ENCODE results near the gene PPP5C. TPM values are rescaled to one million over a fixed set of nuclear protein-coding genes. Genes with fewer than 3 reads are reported as not detected.
A peak's percentile ranks its signal among the peaks of the same experiment; 100 is the strongest.
"Not testable (repeated sequence)": the region's sequence is repeated elsewhere in the genome, so short reads cannot be mapped to it uniquely, and the experiment has no call there.

Gene PPP5C
- total RNA-seq, 1 donor from 2014 or later: 114 TPM

DNA sequence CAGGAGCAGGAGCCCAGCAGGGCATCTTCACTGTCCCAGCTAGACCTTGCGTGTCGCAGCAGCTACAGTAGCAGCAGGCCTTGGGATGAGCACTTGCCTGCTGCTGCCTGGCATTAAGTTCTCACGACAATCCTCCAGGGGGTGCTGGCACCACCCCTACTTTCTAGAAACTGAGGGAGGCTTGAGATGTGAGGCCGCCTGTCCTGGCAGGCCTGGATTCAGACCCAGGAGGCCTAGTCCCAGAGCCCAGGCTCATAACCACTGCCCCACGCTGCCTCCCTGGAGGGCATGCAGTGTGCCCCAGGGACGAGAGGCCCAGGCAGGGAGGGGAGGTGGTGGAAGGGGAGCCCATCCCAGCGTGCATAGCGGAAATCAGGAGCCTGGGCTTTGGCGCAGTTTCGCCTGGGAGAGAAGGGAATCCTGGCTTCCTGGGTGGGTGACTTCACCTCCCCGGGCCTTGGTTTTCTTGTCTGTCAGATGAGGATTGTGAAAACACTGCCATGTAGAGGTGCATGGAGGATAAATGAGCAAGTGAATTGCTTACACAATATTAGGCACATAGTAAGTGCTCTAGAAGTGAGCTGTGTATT, 26.1 kb downstream of the PPP5C start:
- H3K36me3 Mint-ChIP-seq (ENCODE audit: low read depth): peaks cover 7% of the 10 kb centered on the region
- TF ChIP-seq, protein P1, sequence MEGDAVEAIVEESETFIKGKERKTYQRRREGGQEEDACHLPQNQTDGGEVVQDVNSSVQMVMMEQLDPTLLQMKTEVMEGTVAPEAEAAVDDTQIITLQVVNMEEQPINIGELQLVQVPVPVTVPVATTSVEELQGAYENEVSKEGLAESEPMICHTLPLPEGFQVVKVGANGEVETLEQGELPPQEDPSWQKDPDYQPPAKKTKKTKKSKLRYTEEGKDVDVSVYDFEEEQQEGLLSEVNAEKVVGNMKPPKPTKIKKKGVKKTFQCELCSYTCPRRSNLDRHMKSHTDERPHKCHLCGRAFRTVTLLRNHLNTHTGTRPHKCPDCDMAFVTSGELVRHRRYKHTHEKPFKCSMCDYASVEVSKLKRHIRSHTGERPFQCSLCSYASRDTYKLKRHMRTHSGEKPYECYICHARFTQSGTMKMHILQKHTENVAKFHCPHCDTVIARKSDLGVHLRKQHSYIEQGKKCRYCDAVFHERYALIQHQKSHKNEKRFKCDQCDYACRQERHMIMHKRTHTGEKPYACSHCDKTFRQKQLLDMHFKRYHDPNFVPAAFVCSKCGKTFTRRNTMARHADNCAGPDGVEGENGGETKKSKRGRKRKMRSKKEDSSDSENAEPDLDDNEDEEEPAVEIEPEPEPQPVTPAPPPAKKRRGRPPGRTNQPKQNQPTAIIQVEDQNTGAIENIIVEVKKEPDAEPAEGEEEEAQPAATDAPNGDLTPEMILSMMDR (conservative IDR thresholded peaks at IDR 0.05): peak; percentile 49
- DNase-seq (ENCODE audit: low read depth, low spot score): no peak
- H3K4me1 Mint-ChIP-seq: peaks cover 21% of the 10 kb centered on the region
- H3K27me3 Mint-ChIP-seq (ENCODE audit: low read depth): no peaks in the 10 kb centered on the region
- peak overlapping the region; percentile 27 for H3K27ac Mint-ChIP-seq (ENCODE audit: unreplicated experiment)
- no peaks in the 10 kb centered on the region for H3K9me3 Mint-ChIP-seq
- H3K4me3 Mint-ChIP-seq: no peak overlapping the region

DNA sequence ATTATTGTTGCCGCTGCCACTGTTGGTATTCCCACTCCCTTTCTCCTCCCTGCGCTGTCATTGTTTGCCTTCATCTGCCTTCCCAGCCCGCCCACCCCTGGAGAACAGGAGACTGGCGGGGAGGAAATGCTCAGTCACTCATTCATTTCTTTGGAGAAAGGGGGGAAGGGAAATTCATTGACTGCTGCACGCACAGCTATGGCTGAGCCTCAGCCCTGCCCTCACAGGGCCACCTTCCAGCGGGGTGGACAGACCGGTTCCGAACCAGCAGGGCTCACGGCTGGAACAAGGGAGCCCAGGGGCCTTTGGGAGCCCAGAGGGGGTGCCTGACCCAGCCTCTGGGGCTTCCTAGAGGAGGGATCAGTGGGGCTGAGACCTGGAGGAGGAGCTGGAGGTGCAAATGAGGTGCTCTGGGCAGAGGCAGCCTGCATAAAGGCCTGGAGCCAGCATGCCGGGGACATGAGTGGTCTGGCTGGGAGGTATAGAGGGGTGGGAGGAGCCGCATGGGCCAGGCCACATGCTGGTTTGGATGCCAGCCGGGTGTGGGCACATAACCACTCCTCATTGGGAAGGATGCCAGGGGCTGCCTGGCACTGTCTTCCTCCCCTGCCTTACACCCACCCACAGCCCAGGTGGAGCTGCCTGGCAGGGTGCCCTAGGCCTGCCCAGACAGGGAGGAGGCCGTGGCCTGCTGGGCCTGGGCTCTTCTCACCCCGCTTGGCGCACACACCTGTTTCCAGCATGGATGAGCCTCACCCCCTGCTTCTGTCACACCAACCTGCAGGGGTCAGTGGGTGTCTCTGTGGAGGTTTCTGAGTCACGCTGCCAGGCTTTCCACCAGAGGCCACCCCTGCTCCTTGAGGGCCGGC, 26.8 kb downstream of the PPP5C start:
- no peaks in the 10 kb centered on the region for H3K27me3 Mint-ChIP-seq (ENCODE audit: low read depth)
- H3K9me3 Mint-ChIP-seq: no peaks in the 10 kb centered on the region
- DNase-seq (ENCODE audit: low read depth, low spot score): no peak
- H3K27ac Mint-ChIP-seq (ENCODE audit: unreplicated experiment): peak overlapping the region; percentile 35
- peaks cover 7% of the 10 kb centered on the region for H3K36me3 Mint-ChIP-seq (ENCODE audit: low read depth)
- H3K4me3 Mint-ChIP-seq: no peak overlapping the region
- TF ChIP-seq, protein P1 (conservative IDR thresholded peaks at IDR 0.05): no peak
- peaks cover 21% of the 10 kb centered on the region for H3K4me1 Mint-ChIP-seq

DNA sequence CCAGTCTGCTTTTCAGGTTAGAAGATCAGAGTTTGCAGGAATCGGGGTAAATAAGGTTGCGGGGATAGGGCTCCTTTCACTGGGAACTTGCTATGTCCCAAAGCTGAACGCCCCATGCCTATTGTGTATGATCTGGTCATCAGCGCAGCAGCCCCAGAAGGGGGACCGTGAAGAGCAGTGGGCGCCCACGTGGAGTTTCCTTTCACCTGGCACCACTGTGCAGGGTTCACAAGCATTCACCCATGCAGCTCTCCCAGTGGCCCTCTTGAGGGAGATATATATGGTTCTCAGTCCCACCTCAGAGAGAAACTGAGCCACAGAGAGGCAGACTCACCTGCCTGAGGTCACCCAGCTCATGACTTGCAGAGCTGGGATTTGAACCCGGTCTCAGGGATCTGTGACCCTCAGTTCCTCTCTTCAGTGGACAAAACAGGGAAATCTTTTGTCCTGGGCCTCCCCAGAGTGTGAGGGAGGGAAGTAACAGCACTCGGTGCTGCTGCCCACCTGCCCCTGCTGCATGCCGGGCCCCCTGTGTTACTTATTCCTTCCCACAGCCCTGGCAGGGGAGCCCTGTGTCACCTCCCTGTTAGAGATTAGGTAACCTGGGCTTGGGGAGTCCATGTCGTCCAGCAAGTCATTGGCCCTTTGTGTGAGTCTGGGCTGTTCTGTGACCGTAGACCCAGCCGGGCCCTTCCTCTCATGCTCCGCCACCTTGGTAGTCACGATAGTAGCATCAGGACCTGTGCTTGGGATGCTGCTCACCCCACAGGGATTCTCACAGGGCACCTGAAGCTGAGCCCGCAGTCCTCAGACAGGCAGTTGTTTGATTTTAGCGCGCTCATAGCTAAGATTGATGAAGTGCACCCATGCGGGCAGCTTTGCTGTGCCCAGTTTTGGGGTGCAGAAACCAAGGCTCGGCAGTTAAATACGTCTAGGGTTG, 27.9 kb downstream of the PPP5C start:
- Mint-ChIP-seq H3K4me1 (peaks cover 21% of the 10 kb centered on the region), H3K9me3 (no peaks in the 10 kb centered on the region), H3K27me3 (ENCODE audit: low read depth) (no peaks in the 10 kb centered on the region), H3K36me3 (ENCODE audit: low read depth) (peaks cover 10% of the 10 kb centered on the region), H3K27ac (ENCODE audit: unreplicated experiment) (no peak overlapping the region), H3K4me3 (no peak overlapping the region)
- TF ChIP-seq, protein P1 (conservative IDR thresholded peaks at IDR 0.05): no peak
- DNase-seq (ENCODE audit: low read depth, low spot score): no peak

DNA sequence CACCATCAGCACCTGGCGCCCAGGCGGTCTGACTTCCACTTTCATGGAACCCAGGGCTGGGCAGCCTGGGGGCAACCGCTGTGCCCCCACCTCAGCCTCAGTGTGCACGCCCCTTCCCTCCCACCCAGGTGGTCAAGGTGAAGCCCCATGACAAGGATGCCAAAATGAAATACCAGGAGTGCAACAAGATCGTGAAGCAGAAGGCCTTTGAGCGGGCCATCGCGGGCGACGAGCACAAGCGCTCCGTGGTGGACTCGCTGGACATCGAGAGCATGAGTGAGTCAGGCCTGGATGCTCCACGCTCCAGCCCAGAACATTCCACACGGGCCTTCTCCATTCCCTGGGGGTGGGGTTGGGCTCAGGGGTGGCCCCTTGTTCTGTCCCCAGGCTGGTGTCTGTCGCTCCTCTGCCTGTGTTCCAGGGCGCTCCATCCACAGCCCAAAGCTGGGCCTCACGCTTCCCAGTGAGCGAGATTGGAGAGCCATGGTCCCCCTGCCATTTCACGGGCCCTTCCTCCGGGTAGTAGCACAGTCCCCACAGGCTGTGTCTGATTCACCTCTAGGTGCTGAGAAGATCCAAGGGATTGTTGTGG, 28.7 kb downstream of the PPP5C start:
- H3K9me3 Mint-ChIP-seq; DNase-seq (ENCODE audit: low read depth, low spot score); H3K27ac Mint-ChIP-seq (ENCODE audit: unreplicated experiment); H3K27me3 Mint-ChIP-seq (ENCODE audit: low read depth); H3K4me3 Mint-ChIP-seq: not testable (repeated sequence)
- peaks cover 14% of the 10 kb centered on the region for H3K36me3 Mint-ChIP-seq (ENCODE audit: low read depth)
- peaks cover 25% of the 10 kb centered on the region for H3K4me1 Mint-ChIP-seq

DNA sequence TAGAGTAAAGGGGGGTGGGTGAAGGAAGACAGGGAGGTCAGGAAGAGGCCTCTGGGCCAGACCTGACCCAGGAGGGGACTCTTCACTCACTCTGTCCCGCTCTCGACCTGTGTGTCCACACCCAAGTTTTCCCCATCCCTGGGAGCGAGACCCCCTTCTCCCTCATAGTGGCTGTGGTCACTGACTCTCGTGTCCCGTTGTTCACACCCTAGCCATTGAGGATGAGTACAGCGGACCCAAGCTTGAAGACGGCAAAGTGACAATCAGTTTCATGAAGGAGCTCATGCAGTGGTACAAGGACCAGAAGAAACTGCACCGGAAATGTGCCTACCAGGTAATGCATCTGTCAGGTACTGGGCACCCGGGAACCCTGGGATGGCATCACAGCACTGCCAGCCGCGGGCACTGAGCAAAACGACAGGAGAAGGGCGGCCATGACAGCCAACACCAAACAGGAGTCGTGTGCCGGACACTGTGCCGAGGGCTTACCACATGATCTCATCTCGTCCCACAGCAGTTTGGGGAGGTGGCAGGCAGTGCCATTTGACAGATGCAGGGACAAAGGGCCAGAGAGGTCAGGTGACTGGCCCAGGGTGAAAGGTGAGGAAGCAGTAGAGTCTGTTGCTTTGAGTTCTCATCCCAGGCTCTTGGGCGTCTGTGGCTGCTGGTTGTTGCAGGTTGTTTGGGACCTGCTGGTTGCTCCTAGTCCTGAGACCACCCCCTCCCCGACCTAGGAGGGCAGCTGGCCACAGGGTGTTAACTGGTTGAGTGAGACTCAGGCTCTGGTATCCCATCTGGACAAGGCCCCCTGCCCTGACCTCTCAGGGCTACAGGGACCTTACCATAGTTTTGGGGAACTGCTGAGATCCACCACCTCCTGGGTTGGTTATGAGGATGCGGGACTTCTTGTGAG, 29.6 kb downstream of the PPP5C start:
- no peak overlapping the region for H3K4me3 Mint-ChIP-seq
- peaks cover 28% of the 10 kb centered on the region for H3K4me1 Mint-ChIP-seq
- H3K36me3 Mint-ChIP-seq (ENCODE audit: low read depth): peaks cover 20% of the 10 kb centered on the region
- no peak for DNase-seq (ENCODE audit: low read depth, low spot score)
- no peaks in the 10 kb centered on the region for H3K9me3 Mint-ChIP-seq
- no peak overlapping the region for H3K27ac Mint-ChIP-seq (ENCODE audit: unreplicated experiment)
- TF ChIP-seq, protein P1 (conservative IDR thresholded peaks at IDR 0.05): no peak
- H3K27me3 Mint-ChIP-seq (ENCODE audit: low read depth): no peaks in the 10 kb centered on the region

Measured in neural crest cell (in vitro differentiated cells).